IMR-90 (cell line): ENCODE results near the gene CHD9. TPM values are rescaled to one million over a fixed set of nuclear protein-coding genes. Genes with fewer than 3 reads are reported as not detected.
A peak's percentile ranks its signal among the peaks of the same experiment; 100 is the strongest.

Experiments
- ATAC-seq: fragments of 200-7000 bp; cut with Tn5 transposase; 2 replicates; pipeline ENCODE4 v1.9.1; 2020; ENCODE audit warnings: low read depth, mild to moderate bottlenecking, moderate library complexity
- BruUV-seq: library from RNA; stranded (reverse); fragments of 400-500 nt; replicated peaks from 2 replicates; lab custom pipeline; 2021; lab: Mats Ljungman, UMichigan
- CTCF ChIA-PET: fragments of 300-600 bp; formaldehyde crosslinking; extraction: SDS; loops from one replicate; lab custom pipeline; 2021; ENCODE audit warnings: antibody characterized with exemption; lab: Yijun Ruan, JAX
- POLR2A ChIA-PET: fragments of 300-600 bp; sonication (Branson Sonifier 250); formaldehyde crosslinking; loops from one replicate; lab custom pipeline; 2022; ENCODE audit warnings: antibody characterized with exemption; ENCODE audit not compliant: unreplicated experiment; lab: Charles Lee
- DNase-seq: peaks from one replicate; pipeline ENCODE4 v3.0.0; 2013
- H2AFZ ChIP-seq: replicated peaks from 2 replicates; pipeline ENCODE3; 2013; ENCODE audit warnings: low read length, mild to moderate bottlenecking; ENCODE audit not compliant: poor library complexity
- H2AK5ac ChIP-seq: 2 replicates; pipeline ENCODE4 v1.6.1; 2013; ENCODE audit warnings: low read depth, low read length, inconsistent platforms
- H2AK9ac ChIP-seq: replicated peaks from 2 replicates; pipeline ENCODE3; 2013; ENCODE audit warnings: mild to moderate bottlenecking, low read depth, low read length, moderate library complexity; ENCODE audit not compliant: poor library complexity
- H2BK120ac ChIP-seq: 2 replicates; pipeline ENCODE4 v1.6.1; 2013; ENCODE audit warnings: low read depth, low read length, inconsistent platforms
- H2BK15ac ChIP-seq: 3 replicates; pipeline ENCODE4 v1.6.1; 2013; ENCODE audit warnings: low read depth, low read length, inconsistent platforms
- H2BK20ac ChIP-seq: 2 replicates; pipeline ENCODE4 v1.6.1; 2013; ENCODE audit warnings: low read depth, mild to moderate bottlenecking, inconsistent platforms, low read length, moderate library complexity
- H2BK5ac ChIP-seq: 2 replicates; pipeline ENCODE4 v1.6.1; 2013; ENCODE audit warnings: mild to moderate bottlenecking, low read depth, low read length, inconsistent platforms; ENCODE audit not compliant: poor library complexity, severe bottlenecking
- H3K14ac ChIP-seq: replicated peaks from 2 replicates; pipeline ENCODE4 v1.6.1; 2013; ENCODE audit warnings: low read depth, low read length, inconsistent platforms
- H3K18ac ChIP-seq: 2 replicates; pipeline ENCODE4 v1.6.1; 2013; ENCODE audit warnings: low read depth, low read length, control low read depth
- H3K23ac ChIP-seq: 2 replicates; pipeline ENCODE4 v1.6.1; 2013; ENCODE audit warnings: low read depth, low read length, inconsistent platforms
- H3K27ac ChIP-seq: 2 replicates; pipeline ENCODE4 v1.5.1; 2013; ENCODE audit warnings: mild to moderate bottlenecking, control low read depth, low read length; ENCODE audit not compliant: insufficient read depth
- H3K27me3 ChIP-seq: 2 replicates; pipeline ENCODE4 v1.6.1; 2013; ENCODE audit warnings: low read length; ENCODE audit not compliant: control insufficient read depth, insufficient read depth
- H3K36me3 ChIP-seq: 2 replicates; pipeline ENCODE4 v1.6.1; 2013; ENCODE audit warnings: low read length, mixed read lengths; ENCODE audit not compliant: control insufficient read depth, insufficient read depth
- H3K4ac ChIP-seq: 2 replicates; pipeline ENCODE4 v1.6.1; 2013; ENCODE audit warnings: low read depth, low read length, inconsistent platforms
- H3K4me1 ChIP-seq: 2 replicates; pipeline ENCODE4 v1.6.1; 2013; ENCODE audit warnings: low read length, mixed read lengths; ENCODE audit not compliant: control insufficient read depth, insufficient read depth
- H3K4me2 ChIP-seq: 2 replicates; pipeline ENCODE4 v1.6.1; 2013; ENCODE audit warnings: low read depth, mild to moderate bottlenecking, control low read depth, low read length, moderate library complexity
- H3K4me3 ChIP-seq: 2 replicates; pipeline ENCODE4 v1.5.1; 2013; ENCODE audit warnings: low read depth, mild to moderate bottlenecking, control low read depth, low read length, moderate library complexity; ENCODE audit not compliant: insufficient read depth
- H3K56ac ChIP-seq: 2 replicates; pipeline ENCODE4 v1.6.1; 2013; ENCODE audit warnings: low read length, inconsistent platforms; ENCODE audit not compliant: insufficient read depth; ENCODE audit errors: extremely low read depth
- H3K79me1 ChIP-seq, 2 experiments: 2 replicates each; pipeline ENCODE4 v1.6.1; 2013; ENCODE audit warnings: low read length in 2 of 2, inconsistent platforms in 1 of 2, low read depth in 1 of 2
- H3K9ac ChIP-seq: 2 replicates; pipeline ENCODE4 v1.6.1; 2013; ENCODE audit warnings: low read depth, low read length, control low read depth
- H3K9me1 ChIP-seq: 2 replicates; pipeline ENCODE4 v1.6.1; 2013; ENCODE audit warnings: low read length, inconsistent platforms; ENCODE audit not compliant: insufficient read depth
- H3K9me3 ChIP-seq: 2 replicates; pipeline ENCODE4 v1.6.1; 2013; ENCODE audit warnings: low read length; ENCODE audit not compliant: control insufficient read depth, insufficient read depth
- H4K20me1 ChIP-seq: 2 replicates; pipeline ENCODE4 v1.6.1; 2013; ENCODE audit warnings: low read length, inconsistent platforms; ENCODE audit not compliant: insufficient read depth
- H4K5ac ChIP-seq: 2 replicates; pipeline ENCODE4 v1.6.1; 2013; ENCODE audit warnings: mild to moderate bottlenecking, low read depth, low read length, control low read depth
- H4K8ac ChIP-seq, 2 experiments: 2 replicates each; pipeline ENCODE4 v1.6.1; 2013; ENCODE audit warnings: low read depth in 2 of 2, low read length in 2 of 2, control low read depth in 1 of 2, inconsistent platforms in 1 of 2
- H4K91ac ChIP-seq: 2 replicates; pipeline ENCODE4 v1.6.1; 2013; ENCODE audit warnings: low read depth, low read length, inconsistent platforms; ENCODE audit not compliant: insufficient read depth
- CHD1 ChIP-seq: IDR thresholded peaks from 2 replicates; pipeline ENCODE4 v1.6.1; 2012; ENCODE audit warnings: low read depth, low read length, improper control_type of control experiment
- CTCF ChIP-seq: conservative IDR thresholded peaks from 2 replicates; pipeline ENCODE4 v1.5.1; 2012; ENCODE audit warnings: mild to moderate bottlenecking, low read depth, low read length, improper control_type of control experiment
- FOS ChIP-seq: fragments of 150-350 bp; IDR thresholded peaks from 2 replicates; pipeline ENCODE4 v1.6.1; 2016; ENCODE audit warnings: low read depth, low read length
- MAFK ChIP-seq: IDR thresholded peaks from 2 replicates; pipeline ENCODE4 v1.6.1; 2012; ENCODE audit warnings: low read depth, low read length, improper control_type of control experiment
- MXI1 ChIP-seq: IDR thresholded peaks from 2 replicates; pipeline ENCODE4 v1.6.1; 2012; ENCODE audit warnings: low read depth, mild to moderate bottlenecking, low read length, moderate library complexity, borderline replicate concordance
- NFE2L2 ChIP-seq: fragments of 150-350 bp; IDR thresholded peaks from 2 replicates; pipeline ENCODE4 v1.6.1; 2016; ENCODE audit warnings: low read depth, mild to moderate bottlenecking, low read length
- POLR2A ChIP-seq: IDR thresholded peaks from 2 replicates; pipeline ENCODE4 v1.6.1; 2012; ENCODE audit warnings: mild to moderate bottlenecking, low read depth, low read length
- RAD21 ChIP-seq: IDR thresholded peaks from 2 replicates; pipeline ENCODE4 v1.6.1; 2012; ENCODE audit warnings: low read length, improper control_type of control experiment
- USF2 ChIP-seq: fragments of 150-350 bp; IDR thresholded peaks from 2 replicates; pipeline ENCODE4 v1.6.1; 2017; ENCODE audit warnings: mild to moderate bottlenecking, antibody characterized with exemption, low read length, low read depth
- WGBS, 2 experiments: methylation state at CpG; one replicate each; pipeline versions ENCODE4 v1.1.5 to v1.1.7; 2013; ENCODE audit warnings: missing lambda C conversion rate in 2 of 2; ENCODE audit not compliant: insufficient read length in 1 of 2; ENCODE audit errors: extremely low coverage in 2 of 2; 5-methylcytosine and 5-hydroxymethylcytosine counted together
- dilution Hi-C: fragments of 300-500 bp; cut with HindIII; formaldehyde crosslinking; loops from one replicate; pipeline ENCODE4 v1.14.3; 2018; ENCODE audit warnings: low sequenced_read_pairs; ENCODE audit not compliant: unreplicated experiment
- in situ Hi-C: fragments of 300-500 bp; cut with MboI; formaldehyde crosslinking; loops from 3 replicates; pipeline ENCODE4 v1.14.3; 2019; ENCODE audit warnings: low sequenced_read_pairs, inconsistent platforms, mixed read lengths
- intact Hi-C: fragments of 100-400 bp; cut with micrococcal nuclease; formaldehyde crosslinking; loops from 2 replicates; pipeline ENCODE4 v1.10.0; 2022
- polyA plus RNA-seq, 3 experiments: library from polyadenylated mRNA; depleted of rRNA; stranded (reverse); fragments of >200 nt; gene quantifications; 2 replicates each; pipeline ENCODE4 v1.2.3, GENCODE V29; 2012; ENCODE audit warnings: low replicate concordance in 1 of 3
- total RNA-seq: library from RNA; depleted of rRNA; stranded (reverse); fragments of >200 nt; gene quantifications from 2 replicates; pipeline ENCODE4 v1.2.3, GENCODE V29; 2012
- TF ChIP-seq, protein P1 (sequence below): fragments of 150-350 bp; IDR thresholded peaks from 2 replicates; pipeline ENCODE4 v1.6.1; 2016; ENCODE audit warnings: low read depth, mild to moderate bottlenecking, low read length, moderate library complexity, borderline replicate concordance

Gene CHD9
- total and polyA plus RNA-seq, 2 of the 4 experiments (the other 2 are of a cell fraction): 9.1 to 48.8 TPM

DNA sequence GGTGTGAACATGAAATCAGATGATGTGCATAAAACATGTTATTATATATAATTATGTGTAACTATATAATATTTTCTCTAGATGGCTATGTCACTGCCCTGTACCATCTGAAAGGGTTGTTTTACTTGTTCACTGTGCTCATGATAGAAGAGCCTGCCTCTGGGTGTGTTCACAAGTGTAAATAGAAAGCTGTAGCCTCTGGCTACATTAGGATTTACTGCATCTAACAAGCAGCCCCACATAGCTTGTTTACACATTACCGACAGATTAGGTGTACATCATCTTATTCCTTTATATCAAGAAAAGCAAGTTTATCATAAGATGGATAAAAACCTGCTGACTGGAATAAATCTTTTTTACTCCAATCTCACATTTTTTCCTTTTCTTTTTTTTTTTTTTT is 46.1 kb downstream of the CHD9 start:
- Histone ChIP-seq H4K91ac (no peak overlapping the region), H4K5ac (no peak overlapping the region), H2BK20ac (no peak overlapping the region), H3K79me1 (peaks cover 5 to 41% of the 10 kb centered on the region in 2 experiments; a peak in 2 of 4 replicates), H4K8ac (no peak overlapping the region), H3K23ac (no peak overlapping the region), H3K4ac (no peak overlapping the region), H3K9me1 (no peaks in the 10 kb centered on the region; the same call in 1 of the 2 replicates), H3K27me3 (no peaks in the 10 kb centered on the region), H2AFZ (no peak overlapping the region), H3K14ac (no peak overlapping the region), H3K9ac (no peak overlapping the region), H2AK5ac (no peak overlapping the region; the same call in 1 of the 2 replicates), H4K20me1 (peaks cover 9% of the 10 kb centered on the region), H3K4me1 (peaks cover 12% of the 10 kb centered on the region), H3K4me2 (no peak overlapping the region), H3K56ac (no peak overlapping the region), H2AK9ac (no peak overlapping the region), H2BK15ac (no peak overlapping the region; the same call in 1 of the 3 replicates), H3K36me3 (no peaks in the 10 kb centered on the region), H2BK5ac (peak overlapping the region; percentile 79), H2BK120ac (no peak overlapping the region), H3K27ac (no peak overlapping the region), H3K18ac (no peak overlapping the region), H3K9me3 (no peaks in the 10 kb centered on the region), H3K4me3 (no peak overlapping the region)
- BruUV-seq: no TSS peak
- in situ Hi-C loops (no loop called here), intact Hi-C loops (no loop called here), dilution Hi-C loops (no loop called here)
- TF ChIP-seq CTCF (no peak), FOS (no peak), MAFK (no peak), CHD1 (no peak), USF2 (no peak), NFE2L2 (no peak), MXI1 (no peak), RAD21 (no peak), POLR2A (no peak)
- TF ChIP-seq, protein P1, sequence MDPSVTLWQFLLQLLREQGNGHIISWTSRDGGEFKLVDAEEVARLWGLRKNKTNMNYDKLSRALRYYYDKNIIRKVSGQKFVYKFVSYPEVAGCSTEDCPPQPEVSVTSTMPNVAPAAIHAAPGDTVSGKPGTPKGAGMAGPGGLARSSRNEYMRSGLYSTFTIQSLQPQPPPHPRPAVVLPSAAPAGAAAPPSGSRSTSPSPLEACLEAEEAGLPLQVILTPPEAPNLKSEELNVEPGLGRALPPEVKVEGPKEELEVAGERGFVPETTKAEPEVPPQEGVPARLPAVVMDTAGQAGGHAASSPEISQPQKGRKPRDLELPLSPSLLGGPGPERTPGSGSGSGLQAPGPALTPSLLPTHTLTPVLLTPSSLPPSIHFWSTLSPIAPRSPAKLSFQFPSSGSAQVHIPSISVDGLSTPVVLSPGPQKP: no peak
- ChIA-PET CTCF (interaction anchor here (0.7 to 1.1 kb wide), 2 partner anchors 10 to 37 kb away, joined by 3 read pairs; no protein-coding TSS in a partner anchor), POLR2A (no interaction called here)
- no CpG with 5 or more reads among the region's 1 CpG for WGBS, 2 experiments
- ATAC-seq (no peak), DNase-seq (no peak)
